HEK293 (cell line): Measurements from ENCODE around the gene PDE3A.

Experiments
- PBX3 ChIP-seq: sonication (generic); formaldehyde crosslinking; IDR thresholded peaks from 2 replicates; pipeline ENCODE4 v1.8.1; 2022; ENCODE audit warnings: mild to moderate bottlenecking, moderate library complexity, missing genetic modification reagents
- REPIN1 ChIP-seq: fragments of 450-650 bp; formaldehyde crosslinking; IDR thresholded peaks from 2 replicates; pipeline ENCODE4 v1.5.1; 2017; ENCODE audit warnings: missing biosample characterization, missing genetic modification characterization, low read depth
- ZBTB11 ChIP-seq: fragments of 450-650 bp; formaldehyde crosslinking; conservative IDR thresholded peaks from 2 replicates; pipeline ENCODE4 v1.5.1; 2016; ENCODE audit warnings: low read depth, missing biosample characterization, missing genetic modification characterization
- ZFP69B ChIP-seq: fragments of 450-650 bp; formaldehyde crosslinking; IDR thresholded peaks from 2 replicates; pipeline ENCODE4 v1.5.1; 2016; ENCODE audit warnings: missing biosample characterization, missing genetic modification characterization
- ZNF133 ChIP-seq: fragments of 450-650 bp; formaldehyde crosslinking; IDR thresholded peaks from 2 replicates; pipeline ENCODE4 v1.5.1; 2016; ENCODE audit warnings: missing biosample characterization, missing genetic modification characterization
- ZNF514 ChIP-seq: fragments of 450-650 bp; formaldehyde crosslinking; IDR thresholded peaks from 2 replicates; pipeline ENCODE4 v1.5.1; 2016; ENCODE audit warnings: missing biosample characterization, missing genetic modification characterization
- ZNF530 ChIP-seq: fragments of 450-650 bp; formaldehyde crosslinking; IDR thresholded peaks from 2 replicates; pipeline ENCODE4 v1.5.1; 2016; ENCODE audit warnings: low read depth, missing biosample characterization, missing genetic modification characterization
- ZNF580 ChIP-seq: fragments of 450-650 bp; formaldehyde crosslinking; IDR thresholded peaks from 2 replicates; pipeline ENCODE4 v1.5.1; 2016; ENCODE audit warnings: missing biosample characterization, missing genetic modification characterization
- ZNF610 ChIP-seq: fragments of 450-650 bp; formaldehyde crosslinking; IDR thresholded peaks from 2 replicates; pipeline ENCODE4 v1.5.1; 2016; ENCODE audit warnings: missing biosample characterization, missing genetic modification characterization, borderline replicate concordance
- ZNF701 ChIP-seq: fragments of 450-650 bp; formaldehyde crosslinking; IDR thresholded peaks from 2 replicates; pipeline ENCODE4 v1.5.1; 2016; ENCODE audit warnings: missing biosample characterization, missing genetic modification characterization
- ZNF830 ChIP-seq: fragments of 450-650 bp; IDR thresholded peaks from 2 replicates; pipeline ENCODE4 v1.5.0; 2018; ENCODE audit warnings: missing biosample characterization, missing genetic modification characterization, low read depth, mild to moderate bottlenecking, moderate library complexity
- TF ChIP-seq, protein P1 (sequence below): fragments of 450-650 bp; formaldehyde crosslinking; IDR thresholded peaks from 2 replicates; pipeline ENCODE4 v1.5.1; 2016; ENCODE audit warnings: missing biosample characterization, missing genetic modification characterization
- TF ChIP-seq, protein P2 (sequence below): fragments of 450-650 bp; formaldehyde crosslinking; IDR thresholded peaks from 2 replicates; pipeline ENCODE4 v1.5.1; 2016; ENCODE audit warnings: missing biosample characterization, missing genetic modification characterization
- TF ChIP-seq, protein P3 (sequence below): fragments of 450-650 bp; formaldehyde crosslinking; IDR thresholded peaks from 2 replicates; pipeline ENCODE4 v1.5.1; 2016; ENCODE audit warnings: missing biosample characterization, missing genetic modification characterization

DNA sequence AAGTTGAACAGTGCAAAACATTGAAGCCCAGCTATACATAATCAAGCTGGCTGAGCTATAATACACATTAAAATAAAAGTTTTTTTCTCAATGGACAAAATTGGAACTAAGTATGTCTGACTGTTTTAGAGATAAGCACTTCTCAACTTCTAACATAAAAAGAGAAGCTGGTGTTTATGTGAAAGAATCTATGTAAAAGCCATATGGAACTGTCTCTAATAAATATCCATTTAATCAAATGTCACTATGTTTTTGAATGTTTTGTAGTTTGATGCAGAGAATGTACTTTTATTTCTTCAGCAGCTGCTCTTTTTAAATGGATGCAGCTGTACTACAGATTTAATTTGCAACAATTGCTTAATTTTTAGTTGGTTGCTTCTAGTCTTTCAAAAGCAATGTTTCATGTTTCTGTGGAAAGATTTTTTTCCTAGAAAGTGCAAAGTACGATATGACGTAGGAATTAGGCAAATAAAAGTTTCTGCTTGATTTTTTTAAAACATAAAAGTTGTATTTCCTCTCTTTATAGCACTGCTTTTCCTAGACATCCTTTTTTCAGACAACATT is 114.2 kb downstream of the PDE3A start:
- TF ChIP-seq, protein P1, sequence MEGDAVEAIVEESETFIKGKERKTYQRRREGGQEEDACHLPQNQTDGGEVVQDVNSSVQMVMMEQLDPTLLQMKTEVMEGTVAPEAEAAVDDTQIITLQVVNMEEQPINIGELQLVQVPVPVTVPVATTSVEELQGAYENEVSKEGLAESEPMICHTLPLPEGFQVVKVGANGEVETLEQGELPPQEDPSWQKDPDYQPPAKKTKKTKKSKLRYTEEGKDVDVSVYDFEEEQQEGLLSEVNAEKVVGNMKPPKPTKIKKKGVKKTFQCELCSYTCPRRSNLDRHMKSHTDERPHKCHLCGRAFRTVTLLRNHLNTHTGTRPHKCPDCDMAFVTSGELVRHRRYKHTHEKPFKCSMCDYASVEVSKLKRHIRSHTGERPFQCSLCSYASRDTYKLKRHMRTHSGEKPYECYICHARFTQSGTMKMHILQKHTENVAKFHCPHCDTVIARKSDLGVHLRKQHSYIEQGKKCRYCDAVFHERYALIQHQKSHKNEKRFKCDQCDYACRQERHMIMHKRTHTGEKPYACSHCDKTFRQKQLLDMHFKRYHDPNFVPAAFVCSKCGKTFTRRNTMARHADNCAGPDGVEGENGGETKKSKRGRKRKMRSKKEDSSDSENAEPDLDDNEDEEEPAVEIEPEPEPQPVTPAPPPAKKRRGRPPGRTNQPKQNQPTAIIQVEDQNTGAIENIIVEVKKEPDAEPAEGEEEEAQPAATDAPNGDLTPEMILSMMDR (tag by site-specific recombination): no peak
- TF ChIP-seq ZNF133 (tag by site-specific recombination) (no peak), ZNF830 (no peak), PBX3 (CRISPR knock-in tag) (no peak), ZFP69B (tag by site-specific recombination) (no peak), ZNF530 (tag by site-specific recombination) (no peak), ZNF514 (no peak), ZNF701 (tag by site-specific recombination) (no peak), ZNF580 (tag by site-specific recombination) (no peak), ZNF610 (tag by site-specific recombination) (no peak), ZBTB11 (tag by site-specific recombination) (no peak), REPIN1 (tag by site-specific recombination) (no peak)
- TF ChIP-seq, protein P2, sequence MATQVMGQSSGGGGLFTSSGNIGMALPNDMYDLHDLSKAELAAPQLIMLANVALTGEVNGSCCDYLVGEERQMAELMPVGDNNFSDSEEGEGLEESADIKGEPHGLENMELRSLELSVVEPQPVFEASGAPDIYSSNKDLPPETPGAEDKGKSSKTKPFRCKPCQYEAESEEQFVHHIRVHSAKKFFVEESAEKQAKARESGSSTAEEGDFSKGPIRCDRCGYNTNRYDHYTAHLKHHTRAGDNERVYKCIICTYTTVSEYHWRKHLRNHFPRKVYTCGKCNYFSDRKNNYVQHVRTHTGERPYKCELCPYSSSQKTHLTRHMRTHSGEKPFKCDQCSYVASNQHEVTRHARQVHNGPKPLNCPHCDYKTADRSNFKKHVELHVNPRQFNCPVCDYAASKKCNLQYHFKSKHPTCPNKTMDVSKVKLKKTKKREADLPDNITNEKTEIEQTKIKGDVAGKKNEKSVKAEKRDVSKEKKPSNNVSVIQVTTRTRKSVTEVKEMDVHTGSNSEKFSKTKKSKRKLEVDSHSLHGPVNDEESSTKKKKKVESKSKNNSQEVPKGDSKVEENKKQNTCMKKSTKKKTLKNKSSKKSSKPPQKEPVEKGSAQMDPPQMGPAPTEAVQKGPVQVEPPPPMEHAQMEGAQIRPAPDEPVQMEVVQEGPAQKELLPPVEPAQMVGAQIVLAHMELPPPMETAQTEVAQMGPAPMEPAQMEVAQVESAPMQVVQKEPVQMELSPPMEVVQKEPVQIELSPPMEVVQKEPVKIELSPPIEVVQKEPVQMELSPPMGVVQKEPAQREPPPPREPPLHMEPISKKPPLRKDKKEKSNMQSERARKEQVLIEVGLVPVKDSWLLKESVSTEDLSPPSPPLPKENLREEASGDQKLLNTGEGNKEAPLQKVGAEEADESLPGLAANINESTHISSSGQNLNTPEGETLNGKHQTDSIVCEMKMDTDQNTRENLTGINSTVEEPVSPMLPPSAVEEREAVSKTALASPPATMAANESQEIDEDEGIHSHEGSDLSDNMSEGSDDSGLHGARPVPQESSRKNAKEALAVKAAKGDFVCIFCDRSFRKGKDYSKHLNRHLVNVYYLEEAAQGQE (tag by site-specific recombination): no peak
- TF ChIP-seq, protein P3, sequence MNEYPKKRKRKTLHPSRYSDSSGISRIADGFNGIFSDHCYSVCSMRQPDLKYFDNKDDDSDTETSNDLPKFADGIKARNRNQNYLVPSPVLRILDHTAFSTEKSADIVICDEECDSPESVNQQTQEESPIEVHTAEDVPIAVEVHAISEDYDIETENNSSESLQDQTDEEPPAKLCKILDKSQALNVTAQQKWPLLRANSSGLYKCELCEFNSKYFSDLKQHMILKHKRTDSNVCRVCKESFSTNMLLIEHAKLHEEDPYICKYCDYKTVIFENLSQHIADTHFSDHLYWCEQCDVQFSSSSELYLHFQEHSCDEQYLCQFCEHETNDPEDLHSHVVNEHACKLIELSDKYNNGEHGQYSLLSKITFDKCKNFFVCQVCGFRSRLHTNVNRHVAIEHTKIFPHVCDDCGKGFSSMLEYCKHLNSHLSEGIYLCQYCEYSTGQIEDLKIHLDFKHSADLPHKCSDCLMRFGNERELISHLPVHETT (tag by site-specific recombination): no peak
